Measurements from ENCODE around the gene ATL1. TPM values are rescaled to one million over a fixed set of nuclear protein-coding genes. Genes with fewer than 3 reads are reported as not detected.

ATL1 gene
- total RNA-seq (1 to 10 TPM; 3.1 to 3.6 TPM), polyA plus RNA-seq (1 to 10 TPM; 3.9 to 7.1 (median 5.2) TPM), total RNA-seq (0.84 to 6.9 (median 3.3) reads per million in 6 experiments)

- peaks cover 20 to 48% (median 41%) of the 10 kb centered on the region in 5 donors for H3K27me3 Mint-ChIP-seq
- peaks cover 3 to 16% (median 9%) of the 10 kb centered on the region in 4 donors for H3K4me1 Mint-ChIP-seq
- H3K4me3 Mint-ChIP-seq, result peak within 1 kb of the TSS; percentile 68 to 86 (median 83)
- POLR2A ChIA-PET, result no interaction called here
- peak; percentile 4 to 63 (median 30) for DNase-seq
- ATAC-seq, result peak; percentile 74 to 76
- H3K27ac Mint-ChIP-seq, result peak within 1 kb of the TSS in 1 of 10 donors; percentile 26
- H3K9me3 Mint-ChIP-seq, result peaks cover 0 to 9% (median 0%) of the 10 kb centered on the region in 9 donors
- no peaks in the 10 kb centered on the region for H3K36me3 Mint-ChIP-seq
Measured at GRCh38 chr14:50559990-50560930, at the start of gene ATL1. Gene ATL1, plus strand, starts transcription at chr14:50560145. Its CDS starts 121 bp downstream, at chr14:50560266.

- Mint-ChIP-seq H3K4me3 (no peak overlapping the region), H3K9me3 (peaks cover 0 to 3% (median 0%) of the 10 kb centered on the region in 9 donors), H3K27me3 (no peaks in the 10 kb centered on the region), H3K4me1 (peaks cover 20 to 36% (median 24%) of the 10 kb centered on the region in 4 donors), H3K27ac (no peak overlapping the region), H3K36me3 (peaks cover 3 to 9% (median 8%) of the 10 kb centered on the region in 3 donors)
- ATAC-seq (no peak), DNase-seq (no peak)
- POLR2A ChIA-PET, result no interaction called here
Measured at GRCh38 chr14:50510157-50510556, 49.8 kb upstream of the ATL1 start.

GRCh38 chr14:50512463-50512862 lies 47.5 kb upstream of the ATL1 start:
- H3K36me3 Mint-ChIP-seq, result peaks cover 3 to 9% (median 8%) of the 10 kb centered on the region in 3 donors
- no peak overlapping the region for H3K27ac Mint-ChIP-seq
- POLR2A ChIA-PET, result no interaction called here
- no peak overlapping the region for H3K4me3 Mint-ChIP-seq
- ATAC-seq (no peak), DNase-seq (no peak)
- peaks cover 15 to 27% (median 20%) of the 10 kb centered on the region in 4 donors for H3K4me1 Mint-ChIP-seq
- H3K27me3 Mint-ChIP-seq, result no peaks in the 10 kb centered on the region
- peaks cover 0 to 3% (median 0%) of the 10 kb centered on the region in 9 donors for H3K9me3 Mint-ChIP-seq

GRCh38 chr14:50516091-50516490 lies 43.9 kb upstream of the ATL1 start:
- DNase-seq, result no peak
- Mint-ChIP-seq H3K4me3 (no peak overlapping the region), H3K9me3 (peaks cover 0 to 2% (median 0%) of the 10 kb centered on the region in 9 donors), H3K27ac (no peak overlapping the region), H3K36me3 (peaks cover 2 to 13% (median 3%) of the 10 kb centered on the region in 3 donors), H3K4me1 (peaks cover 6 to 21% (median 14%) of the 10 kb centered on the region in 4 donors), H3K27me3 (no peaks in the 10 kb centered on the region)
- POLR2A ChIA-PET, result no interaction called here
- no peak for ATAC-seq

GRCh38 chr14:50520947-50521815 lies 38.8 kb upstream of the ATL1 start:
- Mint-ChIP-seq H3K9me3 (no peaks in the 10 kb centered on the region), H3K4me3 (peak overlapping the region in 4 of 10 donors; percentile 25 to 73 (median 57)), H3K27ac (peak overlapping the region in 6 of 10 donors; percentile 15 to 86 (median 46)), H3K27me3 (no peaks in the 10 kb centered on the region), H3K36me3 (peaks cover 0 to 15% (median 0%) of the 10 kb centered on the region in 3 donors), H3K4me1 (peaks cover 30 to 58% (median 55%) of the 10 kb centered on the region in 4 donors)
- no peak for ATAC-seq
- POLR2A ChIA-PET, result no interaction called here
- no peak for DNase-seq

- no peaks in the 10 kb centered on the region for H3K9me3 Mint-ChIP-seq
- peak overlapping the region in 8 of 10 donors; percentile 16 to 86 (median 60) for H3K27ac Mint-ChIP-seq
- POLR2A ChIA-PET, result no interaction called here
- DNase-seq (no peak), ATAC-seq (peak in 1 of 2 donors; percentile 43)
- peaks cover 34 to 60% (median 60%) of the 10 kb centered on the region in 4 donors for H3K4me1 Mint-ChIP-seq
- peak overlapping the region in 7 of 10 donors; percentile 5 to 73 (median 25) for H3K4me3 Mint-ChIP-seq
- peaks cover 0 to 18% (median 0%) of the 10 kb centered on the region in 3 donors for H3K36me3 Mint-ChIP-seq
- no peaks in the 10 kb centered on the region for H3K27me3 Mint-ChIP-seq
Measured at GRCh38 chr14:50521912-50522341, 38.0 kb upstream of the ATL1 start.

- Mint-ChIP-seq H3K4me3 (peak overlapping the region in 1 of 10 donors; percentile 17), H3K9me3 (no peaks in the 10 kb centered on the region), H3K4me1 (peaks cover 34 to 65% (median 64%) of the 10 kb centered on the region in 4 donors), H3K27ac (peak overlapping the region in 6 of 10 donors; percentile 1 to 66 (median 21)), H3K36me3 (peaks cover 0 to 19% (median 0%) of the 10 kb centered on the region in 3 donors), H3K27me3 (no peaks in the 10 kb centered on the region)
- POLR2A ChIA-PET, result no interaction called here
- ATAC-seq, result no peak
- DNase-seq, result no peak
Measured at GRCh38 chr14:50523271-50524041, 36.5 kb upstream of the ATL1 start.

- Mint-ChIP-seq H3K27ac (peak overlapping the region in 5 of 10 donors; percentile 1 to 66 (median 15)), H3K4me3 (peak overlapping the region in 5 of 10 donors; percentile 1 to 26 (median 11)), H3K36me3 (peaks cover 0 to 19% (median 1%) of the 10 kb centered on the region in 3 donors), H3K9me3 (no peaks in the 10 kb centered on the region), H3K27me3 (no peaks in the 10 kb centered on the region), H3K4me1 (peaks cover 32 to 69% (median 66%) of the 10 kb centered on the region in 4 donors)
- POLR2A ChIA-PET, result no interaction called here
- no peak for DNase-seq
- ATAC-seq, result no peak
Measured at GRCh38 chr14:50524060-50524459, 35.9 kb upstream of the ATL1 start.

GRCh38 chr14:50524731-50525515 lies 35.0 kb upstream of the ATL1 start:
- peaks cover 0 to 16% (median 1%) of the 10 kb centered on the region in 3 donors for H3K36me3 Mint-ChIP-seq
- POLR2A ChIA-PET, result no interaction called here
- DNase-seq (no peak), ATAC-seq (no peak)
- peak overlapping the region in 7 of 10 donors; percentile 1 to 37 (median 11) for H3K4me3 Mint-ChIP-seq
- no peaks in the 10 kb centered on the region for H3K27me3 Mint-ChIP-seq
- peaks cover 40 to 75% (median 73%) of the 10 kb centered on the region in 4 donors for H3K4me1 Mint-ChIP-seq
- no peaks in the 10 kb centered on the region for H3K9me3 Mint-ChIP-seq
- peak overlapping the region in 9 of 10 donors; percentile 0 to 66 (median 24) for H3K27ac Mint-ChIP-seq

GRCh38 chr14:50528000-50528399 lies 31.9 kb upstream of the ATL1 start:
- peaks cover 0 to 16% (median 1%) of the 10 kb centered on the region in 3 donors for H3K36me3 Mint-ChIP-seq
- no peak for DNase-seq
- no peak overlapping the region for H3K4me3 Mint-ChIP-seq
- H3K9me3 Mint-ChIP-seq, result no peaks in the 10 kb centered on the region
- ATAC-seq, result no peak
- H3K27me3 Mint-ChIP-seq, result no peaks in the 10 kb centered on the region
- peaks cover 40 to 77% (median 75%) of the 10 kb centered on the region in 4 donors for H3K4me1 Mint-ChIP-seq
- peak overlapping the region in 1 of 10 donors; percentile 31 for H3K27ac Mint-ChIP-seq
- POLR2A ChIA-PET, result interaction anchor here (0.7 kb wide), 1 partner anchor 169 kb away, joined by 3 read pairs; no protein-coding TSS in a partner anchor

All from naive thymus-derived CD8-positive, alpha-beta T cell (primary cell).